HepG2 (cell line): Measurements from ENCODE around the gene FUT6. TPM values are rescaled to one million over a fixed set of nuclear protein-coding genes. Genes with fewer than 3 reads are reported as not detected.
A peak's percentile ranks its signal among the peaks of the same experiment; 100 is the strongest.

Experiments
- ATRX ChIP-seq: sonication (generic); formaldehyde crosslinking; IDR thresholded peaks from 2 replicates; pipeline ENCODE4 v1.4.0; 2020; ENCODE audit warnings: missing genetic modification reagents, borderline replicate concordance
- CHCHD3 ChIP-seq: sonication (generic); formaldehyde crosslinking; IDR thresholded peaks from 2 replicates; pipeline ENCODE4 v1.8.0; 2022; ENCODE audit warnings: mild to moderate bottlenecking, missing genetic modification reagents, moderate library complexity
- ERF ChIP-seq: IDR thresholded peaks from 2 replicates; pipeline ENCODE4 v1.6.1; 2018; ENCODE audit warnings: missing biosample characterization, missing genetic modification reagents
- GTF3A ChIP-seq: sonication (generic); formaldehyde crosslinking; conservative IDR thresholded peaks from 2 replicates; pipeline ENCODE4 v1.4.0; 2020; ENCODE audit warnings: mild to moderate bottlenecking, missing genetic modification reagents
- GZF1 ChIP-seq: sonication (generic); formaldehyde crosslinking; IDR thresholded peaks from 2 replicates; pipeline ENCODE4 v1.5.1; 2020; ENCODE audit warnings: mild to moderate bottlenecking, missing genetic modification reagents
- KDM5B ChIP-seq: sonication (generic); formaldehyde crosslinking; IDR thresholded peaks from 2 replicates; pipeline ENCODE4 v1.4.0; 2020; ENCODE audit warnings: missing genetic modification reagents, mild to moderate bottlenecking, borderline replicate concordance
- U2AF2 ChIP-seq: fragments of 200-400 bp; formaldehyde crosslinking; IDR thresholded peaks from 2 replicates; pipeline ENCODE4 v1.6.1; 2017; ENCODE audit warnings: low read depth, mild to moderate bottlenecking, low read length
- ZMYM3 ChIP-seq: sonication (generic); formaldehyde crosslinking; IDR thresholded peaks from 2 replicates; pipeline ENCODE4 v1.5.1; 2020; ENCODE audit warnings: mild to moderate bottlenecking, missing genetic modification reagents
- ZNF354B ChIP-seq: sonication (generic); formaldehyde crosslinking; IDR thresholded peaks from 2 replicates; pipeline ENCODE4 v1.8.0; 2022; ENCODE audit warnings: mild to moderate bottlenecking, missing genetic modification reagents
- ZNF446 ChIP-seq: sonication (generic); formaldehyde crosslinking; IDR thresholded peaks from 2 replicates; pipeline ENCODE4 v1.5.0; 2020; ENCODE audit warnings: mild to moderate bottlenecking, missing genetic modification reagents
- ZNF460 ChIP-seq: sonication (generic); formaldehyde crosslinking; IDR thresholded peaks from 2 replicates; pipeline ENCODE4 v1.5.1; 2020; ENCODE audit warnings: missing genetic modification reagents, mild to moderate bottlenecking, borderline replicate concordance
- ZNF672 ChIP-seq: sonication (generic); formaldehyde crosslinking; IDR thresholded peaks from 2 replicates; pipeline ENCODE4 v1.8.1; 2022; ENCODE audit warnings: missing genetic modification reagents
- polyA plus RNA-seq, 8 experiments: library from polyadenylated mRNA; depleted of rRNA in 3 of 8; stranded (reverse) in 7 of 8; unstranded in 1 of 8; fragments of >200 nt; fragmentation: Illumina TruSeq in 4 of 8; extraction: Trizol in 4 of 8; gene quantifications; 2 replicates each; pipeline versions ENCODE4 v1.2.1 to v1.2.3, GENCODE V29; 2011 to 2016; ENCODE audit warnings: low read depth in 4 of 8, missing spikeins in 1 of 8, mixed read lengths in 1 of 8; ENCODE audit not compliant: insufficient read depth in 1 of 8
- total RNA-seq, 5 experiments: library from RNA; depleted of rRNA; stranded (reverse); fragments of >200 nt; fragmentation: Illumina TruSeq; extraction: Trizol; gene quantifications; 2 replicates each; pipeline ENCODE4 v1.2.3, GENCODE V29; 2016; ENCODE audit warnings: low read depth in 1 of 5
- TF ChIP-seq, protein P1 (sequence below): sonication (generic); formaldehyde crosslinking; IDR thresholded peaks from 2 replicates; pipeline ENCODE4 v1.5.1; 2020; ENCODE audit warnings: missing genetic modification reagents, mild to moderate bottlenecking, borderline replicate concordance
- TF ChIP-seq, protein P2 (sequence below): sonication (generic); formaldehyde crosslinking; IDR thresholded peaks from 2 replicates; pipeline ENCODE4 v1.5.0; 2020; ENCODE audit warnings: missing genetic modification reagents
- TF ChIP-seq, protein P3 (sequence below): IDR thresholded peaks from 2 replicates; pipeline ENCODE4 v1.6.1; 2012; ENCODE audit warnings: low read depth, low read length, improper control_type of control experiment
- TF ChIP-seq, protein P4 (sequence below): sonication (generic); formaldehyde crosslinking; conservative IDR thresholded peaks from 2 replicates; pipeline ENCODE4 v1.8.0; 2022; ENCODE audit warnings: low read depth, missing genetic modification reagents
- TF ChIP-seq, protein P5 (sequence below): sonication (generic); formaldehyde crosslinking; IDR thresholded peaks from 2 replicates; pipeline ENCODE4 v1.4.0; 2020; ENCODE audit warnings: low read depth, mild to moderate bottlenecking, missing genetic modification reagents

Gene FUT6
- total and polyA plus RNA-seq, 2 of the 13 experiments (the other 11 are each of a cell fraction or from before 2014, with no cell fraction given) = 8.2 to 27.7 TPM

DNA sequence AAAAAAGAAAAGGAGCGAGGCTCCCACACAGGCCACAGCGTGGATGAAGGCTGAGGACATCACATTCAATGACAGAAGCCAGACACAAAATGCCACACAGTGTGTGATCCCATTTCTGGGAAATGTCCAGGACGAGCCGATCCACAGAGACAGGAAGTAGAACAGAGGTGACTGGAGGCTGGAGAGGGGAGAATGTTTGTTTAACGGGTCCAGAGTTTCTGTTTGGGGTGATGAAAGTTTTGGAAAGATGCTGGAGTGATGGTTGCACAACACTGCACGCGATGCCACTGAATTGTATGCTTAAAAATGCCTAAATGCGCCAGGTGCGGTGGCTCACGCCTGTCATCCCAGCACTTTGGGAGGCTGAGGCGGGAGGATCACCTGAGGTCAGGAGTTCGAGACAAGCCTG is 31.5 kb upstream of the FUT6 start (continued):
- TF ChIP-seq U2AF2 = no peak
- no peak for TF ChIP-seq KDM5B (CRISPR knock-in tag)
- no peak for TF ChIP-seq ATRX (CRISPR knock-in tag)
- TF ChIP-seq, protein P1, sequence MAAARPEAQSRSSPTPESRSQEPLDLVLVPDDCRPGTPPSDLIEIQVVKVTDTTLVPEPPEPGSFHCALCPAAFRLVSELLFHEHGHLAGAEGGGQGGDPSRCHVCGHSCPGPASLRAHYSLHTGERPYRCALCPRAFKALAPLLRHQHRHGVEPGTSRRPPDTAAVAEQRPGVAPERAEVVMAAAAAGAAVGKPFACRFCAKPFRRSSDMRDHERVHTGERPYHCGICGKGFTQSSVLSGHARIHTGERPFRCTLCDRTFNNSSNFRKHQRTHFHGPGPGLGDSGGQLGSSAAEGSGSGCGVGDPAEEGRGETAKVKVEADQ = peak; percentile 84
- TF ChIP-seq ZNF354B (CRISPR knock-in tag) = no peak
- TF ChIP-seq ZMYM3 (CRISPR knock-in tag) = peak; percentile 99
- TF ChIP-seq ERF (CRISPR knock-in tag) = peak; percentile 92
- peak; percentile 99 for TF ChIP-seq ZNF460 (CRISPR knock-in tag)
- TF ChIP-seq, protein P2, sequence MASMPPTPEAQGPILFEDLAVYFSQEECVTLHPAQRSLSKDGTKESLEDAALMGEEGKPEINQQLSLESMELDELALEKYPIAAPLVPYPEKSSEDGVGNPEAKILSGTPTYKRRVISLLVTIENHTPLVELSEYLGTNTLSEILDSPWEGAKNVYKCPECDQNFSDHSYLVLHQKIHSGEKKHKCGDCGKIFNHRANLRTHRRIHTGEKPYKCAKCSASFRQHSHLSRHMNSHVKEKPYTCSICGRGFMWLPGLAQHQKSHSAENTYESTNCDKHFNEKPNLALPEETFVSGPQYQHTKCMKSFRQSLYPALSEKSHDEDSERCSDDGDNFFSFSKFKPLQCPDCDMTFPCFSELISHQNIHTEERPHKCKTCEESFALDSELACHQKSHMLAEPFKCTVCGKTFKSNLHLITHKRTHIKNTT (CRISPR knock-in tag) = no peak
- TF ChIP-seq, protein P3, sequence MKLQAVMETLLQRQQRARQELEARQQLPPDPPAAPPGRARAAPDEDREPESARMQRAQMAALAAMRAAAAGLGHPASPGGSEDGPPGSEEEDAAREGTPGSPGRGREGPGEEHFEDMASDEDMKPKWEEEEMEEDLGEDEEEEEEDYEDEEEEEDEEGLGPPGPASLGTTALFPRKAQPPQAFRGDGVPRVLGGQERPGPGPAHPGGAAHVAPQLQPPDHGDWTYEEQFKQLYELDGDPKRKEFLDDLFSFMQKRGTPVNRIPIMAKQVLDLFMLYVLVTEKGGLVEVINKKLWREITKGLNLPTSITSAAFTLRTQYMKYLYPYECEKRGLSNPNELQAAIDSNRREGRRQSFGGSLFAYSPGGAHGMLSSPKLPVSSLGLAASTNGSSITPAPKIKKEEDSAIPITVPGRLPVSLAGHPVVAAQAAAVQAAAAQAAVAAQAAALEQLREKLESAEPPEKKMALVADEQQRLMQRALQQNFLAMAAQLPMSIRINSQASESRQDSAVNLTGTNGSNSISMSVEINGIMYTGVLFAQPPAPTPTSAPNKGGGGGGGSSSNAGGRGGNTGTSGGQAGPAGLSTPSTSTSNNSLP = no peak
- TF ChIP-seq CHCHD3 = no peak
- no peak for TF ChIP-seq ZNF446 (CRISPR knock-in tag)
- TF ChIP-seq GZF1 (CRISPR knock-in tag) = no peak; the same call in 1 of the 2 replicates
- TF ChIP-seq GTF3A (CRISPR knock-in tag) = no peak
- TF ChIP-seq, protein P4, sequence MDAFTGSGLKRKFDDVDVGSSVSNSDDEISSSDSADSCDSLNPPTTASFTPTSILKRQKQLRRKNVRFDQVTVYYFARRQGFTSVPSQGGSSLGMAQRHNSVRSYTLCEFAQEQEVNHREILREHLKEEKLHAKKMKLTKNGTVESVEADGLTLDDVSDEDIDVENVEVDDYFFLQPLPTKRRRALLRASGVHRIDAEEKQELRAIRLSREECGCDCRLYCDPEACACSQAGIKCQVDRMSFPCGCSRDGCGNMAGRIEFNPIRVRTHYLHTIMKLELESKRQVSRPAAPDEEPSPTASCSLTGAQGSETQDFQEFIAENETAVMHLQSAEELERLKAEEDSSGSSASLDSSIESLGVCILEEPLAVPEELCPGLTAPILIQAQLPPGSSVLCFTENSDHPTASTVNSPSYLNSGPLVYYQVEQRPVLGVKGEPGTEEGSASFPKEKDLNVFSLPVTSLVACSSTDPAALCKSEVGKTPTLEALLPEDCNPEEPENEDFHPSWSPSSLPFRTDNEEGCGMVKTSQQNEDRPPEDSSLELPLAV (CRISPR knock-in tag) = no peak
- TF ChIP-seq ZNF672 (CRISPR knock-in tag) = no peak
- TF ChIP-seq, protein P5, sequence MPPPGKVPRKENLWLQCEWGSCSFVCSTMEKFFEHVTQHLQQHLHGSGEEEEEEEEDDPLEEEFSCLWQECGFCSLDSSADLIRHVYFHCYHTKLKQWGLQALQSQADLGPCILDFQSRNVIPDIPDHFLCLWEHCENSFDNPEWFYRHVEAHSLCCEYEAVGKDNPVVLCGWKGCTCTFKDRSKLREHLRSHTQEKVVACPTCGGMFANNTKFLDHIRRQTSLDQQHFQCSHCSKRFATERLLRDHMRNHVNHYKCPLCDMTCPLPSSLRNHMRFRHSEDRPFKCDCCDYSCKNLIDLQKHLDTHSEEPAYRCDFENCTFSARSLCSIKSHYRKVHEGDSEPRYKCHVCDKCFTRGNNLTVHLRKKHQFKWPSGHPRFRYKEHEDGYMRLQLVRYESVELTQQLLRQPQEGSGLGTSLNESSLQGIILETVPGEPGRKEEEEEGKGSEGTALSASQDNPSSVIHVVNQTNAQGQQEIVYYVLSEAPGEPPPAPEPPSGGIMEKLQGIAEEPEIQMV (CRISPR knock-in tag) = peak; percentile 80; the same call in 1 of the 2 replicates
